PC-9 (cell line): Measurements from ENCODE around the gene PFKM. TPM values are rescaled to one million over a fixed set of nuclear protein-coding genes. Genes with fewer than 3 reads are reported as not detected.

ENCODE experiments used
- BruUV-seq: library from RNA; stranded (reverse); fragments of 400-500 nt; replicated peaks from 2 replicates; lab custom pipeline; 2021; lab: Mats Ljungman, UMichigan
- CTCF ChIA-PET: fragments of 300-600 bp; sonication (Branson Sonifier 250); formaldehyde crosslinking; loops from one replicate; lab custom pipeline; 2022; ENCODE audit warnings: antibody characterized with exemption; lab: Charles Lee
- POLR2A ChIA-PET: fragments of 300-600 bp; sonication (Branson Sonifier 250); formaldehyde crosslinking; loops from one replicate; lab custom pipeline; 2022; ENCODE audit warnings: antibody characterized with exemption; ENCODE audit not compliant: unreplicated experiment; lab: Charles Lee
- DNase-seq, 2 experiments: peaks; one replicate each; pipeline versions ENCODE4 v3.0.0 to v3.0.0-alpha.2; 2015 to 2022; ENCODE audit warnings: mixed read lengths in 1 of 2
- H2AFZ ChIP-seq: fragments of 200-600 bp; sonication (generic); 2 replicates; pipeline ENCODE4 v1.8.1; 2017; ENCODE audit warnings: antibody characterized with exemption
- H3F3A ChIP-seq: fragments of 200-600 bp; sonication (generic); 2 replicates; pipeline ENCODE4 v1.8.1; 2017; ENCODE audit warnings: antibody characterized with exemption, mild to moderate bottlenecking, low read depth; ENCODE audit not compliant: insufficient read depth
- H3K27ac ChIP-seq: fragments of 200-600 bp; sonication (generic); 2 replicates; pipeline ENCODE4 v1.6.1; 2016; ENCODE audit warnings: mixed run types
- H3K27me3 ChIP-seq: fragments of 200-600 bp; sonication (generic); 2 replicates; pipeline ENCODE4 v1.6.1; 2016; ENCODE audit warnings: low read depth, mixed run types; ENCODE audit not compliant: insufficient read depth
- H3K36me3 ChIP-seq: fragments of 200-600 bp; sonication (generic); 2 replicates; pipeline ENCODE4 v1.6.1; 2016; ENCODE audit warnings: low read depth, mixed run types
- H3K4me1 ChIP-seq: fragments of 200-600 bp; sonication (generic); replicated peaks from 2 replicates; pipeline ENCODE4 v1.6.1; 2016; ENCODE audit warnings: mixed run types; ENCODE audit not compliant: insufficient read depth
- H3K4me2 ChIP-seq: fragments of 200-600 bp; sonication (generic); 2 replicates; pipeline ENCODE4 v1.6.1; 2017; ENCODE audit warnings: mixed run types
- H3K4me3 ChIP-seq: fragments of 200-600 bp; sonication (generic); 2 replicates; pipeline ENCODE4 v1.6.1; 2016; ENCODE audit warnings: mixed run types
- H3K79me2 ChIP-seq: fragments of 200-600 bp; sonication (generic); 2 replicates; pipeline ENCODE4 v1.6.1; 2017; ENCODE audit warnings: low read depth, mixed run types
- H3K9me2 ChIP-seq: fragments of 200-600 bp; sonication (generic); 2 replicates; pipeline ENCODE4 v1.8.1; 2017; ENCODE audit warnings: mild to moderate bottlenecking; ENCODE audit not compliant: insufficient read depth
- H3K9me3 ChIP-seq: fragments of 200-600 bp; sonication (generic); 2 replicates; pipeline ENCODE4 v1.8.1; 2016; ENCODE audit warnings: low read depth; ENCODE audit not compliant: insufficient read depth
- H4K20me1 ChIP-seq: fragments of 200-600 bp; sonication (generic); 2 replicates; pipeline ENCODE4 v1.8.1; 2017; ENCODE audit not compliant: insufficient read depth
- EZH2 ChIP-seq: fragments of 200-600 bp; sonication (generic); IDR thresholded peaks from 2 replicates; pipeline ENCODE4 v1.8.0; 2017; ENCODE audit warnings: antibody characterized with exemption, low read depth
- intact Hi-C: fragments of 100-400 bp; cut with micrococcal nuclease; formaldehyde crosslinking; loops from one replicate; pipeline ENCODE4 v1.10.0; 2022; ENCODE audit not compliant: unreplicated experiment
- microRNA-seq: library from miRNA; unstranded; fragments of <30 nt; microRNA quantifications from one replicate; pipeline ENCODE4 v1.2.0, GENCODE V29; 2021; ENCODE audit warnings: borderline number of aligned reads, borderline replicate concordance
- total RNA-seq: library from RNA; stranded (reverse); gene quantifications from 2 replicates; pipeline ENCODE4 v1.2.3, GENCODE V29; 2021
- TF ChIP-seq, protein P1 (sequence below): fragments of 200-600 bp; sonication (generic); conservative IDR thresholded peaks from 2 replicates; pipeline ENCODE4 v1.6.1; 2017; ENCODE audit warnings: mixed run types, antibody characterized with exemption, mild to moderate bottlenecking, moderate library complexity

Gene PFKM
- total RNA-seq, 1 experiment from 2014 or later: 63.2 TPM

DNA sequence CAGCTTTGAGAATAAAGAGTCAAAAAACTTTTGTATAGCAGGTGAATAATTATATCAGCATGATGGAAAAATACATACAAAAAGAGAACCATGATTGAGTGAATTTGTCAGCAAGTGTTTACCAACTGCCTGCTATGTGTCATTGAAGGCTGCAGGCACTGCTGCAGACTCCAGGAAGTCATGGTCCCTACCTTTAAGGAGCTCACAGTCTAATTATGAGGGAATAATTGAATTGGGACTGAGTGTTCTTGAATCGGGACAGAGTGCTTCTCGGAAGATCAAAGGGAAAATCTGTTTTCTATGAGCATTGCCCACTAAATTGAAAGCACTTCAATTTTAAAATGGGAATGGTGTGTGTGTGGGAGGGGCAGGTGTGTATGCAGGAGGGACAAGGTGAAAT lies 74.5 kb downstream of the PFKM start:
- intact Hi-C loops: no loop called here
- H4K20me1 ChIP-seq: no peaks in the 10 kb centered on the region
- no peak overlapping the region for H3K4me2 ChIP-seq
- H2AFZ ChIP-seq: no peak overlapping the region
- H3K36me3 ChIP-seq: no peaks in the 10 kb centered on the region
- H3K27me3 ChIP-seq: 0 out of 2 replicates have a peak, but pooled peaks cover 2% of the 10 kb centered on the region
- no peak overlapping the region for H3K27ac ChIP-seq
- no peak for TF ChIP-seq EZH2
- TF ChIP-seq, protein P1, sequence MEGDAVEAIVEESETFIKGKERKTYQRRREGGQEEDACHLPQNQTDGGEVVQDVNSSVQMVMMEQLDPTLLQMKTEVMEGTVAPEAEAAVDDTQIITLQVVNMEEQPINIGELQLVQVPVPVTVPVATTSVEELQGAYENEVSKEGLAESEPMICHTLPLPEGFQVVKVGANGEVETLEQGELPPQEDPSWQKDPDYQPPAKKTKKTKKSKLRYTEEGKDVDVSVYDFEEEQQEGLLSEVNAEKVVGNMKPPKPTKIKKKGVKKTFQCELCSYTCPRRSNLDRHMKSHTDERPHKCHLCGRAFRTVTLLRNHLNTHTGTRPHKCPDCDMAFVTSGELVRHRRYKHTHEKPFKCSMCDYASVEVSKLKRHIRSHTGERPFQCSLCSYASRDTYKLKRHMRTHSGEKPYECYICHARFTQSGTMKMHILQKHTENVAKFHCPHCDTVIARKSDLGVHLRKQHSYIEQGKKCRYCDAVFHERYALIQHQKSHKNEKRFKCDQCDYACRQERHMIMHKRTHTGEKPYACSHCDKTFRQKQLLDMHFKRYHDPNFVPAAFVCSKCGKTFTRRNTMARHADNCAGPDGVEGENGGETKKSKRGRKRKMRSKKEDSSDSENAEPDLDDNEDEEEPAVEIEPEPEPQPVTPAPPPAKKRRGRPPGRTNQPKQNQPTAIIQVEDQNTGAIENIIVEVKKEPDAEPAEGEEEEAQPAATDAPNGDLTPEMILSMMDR: no peak
- POLR2A ChIA-PET: interaction anchor here (0.7 kb wide), 1 partner anchor 169 kb away, joined by 5 read pairs; no protein-coding TSS in a partner anchor
- no peaks in the 10 kb centered on the region for H3K9me2 ChIP-seq
- no peak overlapping the region for H3K4me3 ChIP-seq
- H3K4me1 ChIP-seq: peaks cover 8% of the 10 kb centered on the region; the same call in 1 of the 2 replicates
- peaks cover 10% of the 10 kb centered on the region for H3F3A ChIP-seq
- no TSS peak for BruUV-seq
- H3K9me3 ChIP-seq: no peaks in the 10 kb centered on the region
- H3K79me2 ChIP-seq: no peaks in the 10 kb centered on the region
- DNase-seq: peak in 1 of 2 experiments; percentile 44
- CTCF ChIA-PET: interaction anchor here (0.6 kb wide), 1 partner anchor 103 kb away, joined by 12 read pairs; no protein-coding TSS in a partner anchor

DNA sequence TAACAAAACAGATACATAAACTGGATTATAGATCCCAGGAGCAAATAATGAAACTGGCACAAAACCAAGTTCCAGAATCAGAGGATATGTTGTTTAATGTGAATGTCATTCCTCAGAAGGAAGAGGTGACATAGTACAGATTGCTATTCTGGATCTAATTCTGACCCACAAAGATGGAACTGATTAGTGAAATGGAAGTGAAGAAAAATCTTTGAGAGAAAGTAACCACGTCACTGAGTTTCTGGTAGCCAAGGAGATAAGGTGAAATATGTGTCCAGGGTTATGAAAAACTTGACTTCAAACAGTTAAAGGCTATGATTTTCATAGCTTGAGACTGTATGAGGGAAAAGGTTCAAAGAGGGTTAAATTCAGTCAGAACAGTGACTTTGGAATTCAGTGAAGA lies 75.6 kb downstream of the PFKM start:
- Histone ChIP-seq H3K79me2 (no peaks in the 10 kb centered on the region), H3K9me3 (no peaks in the 10 kb centered on the region), H3K27me3 (no peaks in the 10 kb centered on the region), H4K20me1 (no peaks in the 10 kb centered on the region), H3K4me3 (no peak overlapping the region), H3K36me3 (no peaks in the 10 kb centered on the region), H3K9me2 (no peaks in the 10 kb centered on the region), H3F3A (peaks cover 11% of the 10 kb centered on the region), H3K4me1 (peaks cover 16% of the 10 kb centered on the region; the same call in 1 of the 2 replicates), H3K27ac (no peak overlapping the region), H2AFZ (no peak overlapping the region), H3K4me2 (no peak overlapping the region)
- no TSS peak for BruUV-seq
- peak in 1 of 2 experiments; percentile 56 for DNase-seq
- TF ChIP-seq EZH2: no peak
- TF ChIP-seq, protein P1: no peak
- CTCF ChIA-PET: no interaction called here
- intact Hi-C loops: no loop called here
- POLR2A ChIA-PET: interaction anchor here (0.6 kb wide), 1 partner anchor 16 kb away, joined by 4 read pairs; no protein-coding TSS in a partner anchor

Small RNA genes within 50 kb of the gene (microRNA-seq; reads per million reads assigned to microRNA genes)
- 8.1 reads per million, percentile 9 among the genes with 10 or more reads in this experiment for gene MIR6505

Other genes starting within 250 kb of the PFKM start
- gene VDR, start 214.4 kb upstream of the PFKM start, total RNA-seq: 7.5 and 12.3 TPM in 2 replicates
- gene TMEM106C, start 155.8 kb upstream of the PFKM start, total RNA-seq: 99.4 and 100 TPM in 2 replicates
- gene COL2A1, start 114.9 kb upstream of the PFKM start, total RNA-seq: not detected in 2 replicates
- 20.9 and 23.0 TPM in 2 replicates for gene SENP1, start 13.3 kb upstream of the PFKM start, total RNA-seq
- 21.8 and 25.1 TPM in 2 replicates for gene ASB8, start 38.2 kb downstream of the PFKM start, total RNA-seq
- gene CCDC184, start 64.3 kb downstream of the PFKM start, total RNA-seq: not detected in 2 replicates
- not detected in 2 replicates for gene OR10AD1, start 83.9 kb downstream of the PFKM start, total RNA-seq
- gene ZNF641, start 231.6 kb downstream of the PFKM start, total RNA-seq: 1.4 and 2.5 TPM in 2 replicates